ENCODE results near the gene PRPF8.

The PRPF8 gene

GRCh38 chr17:1640329-1641064 lies 44.2 kb downstream of the PRPF8 start:
- Histone ChIP-seq H3K4me2 (ENCODE audit: low read length) (no peak overlapping the region), H3K36me3 (ENCODE audit: insufficient read depth, low read length) (no peaks in the 10 kb centered on the region; the same call in 1 of the 2 replicates), H3K9ac (ENCODE audit: low read length) (no peak overlapping the region), H3K79me2 (ENCODE audit: insufficient read depth, low read length) (no peaks in the 10 kb centered on the region), H3K4me3 (ENCODE audit: low read depth, low read length, poor library complexity, severe bottlenecking) (no peak overlapping the region), H3K27me3 (ENCODE audit: insufficient read depth, low read length) (peaks cover 4% of the 10 kb centered on the region; the same call in 1 of the 2 replicates), H3F3A (ENCODE audit: insufficient read depth, low read length) (no peaks in the 10 kb centered on the region), H4K20me1 (ENCODE audit: insufficient read depth, low read length) (no peaks in the 10 kb centered on the region), H3K4me1 (ENCODE audit: insufficient read depth, low read length, severe bottlenecking) (peaks cover 12% of the 10 kb centered on the region), H3K9me3 (ENCODE audit: low read length) (no peaks in the 10 kb centered on the region), H3K9me2 (ENCODE audit: low read depth, low read length) (no peaks in the 10 kb centered on the region), H2AFZ (ENCODE audit: low read length) (no peak overlapping the region), H3K27ac (ENCODE audit: low read depth, low read length, poor library complexity, severe bottlenecking) (no peak overlapping the region)
- TF ChIP-seq, protein P1, sequence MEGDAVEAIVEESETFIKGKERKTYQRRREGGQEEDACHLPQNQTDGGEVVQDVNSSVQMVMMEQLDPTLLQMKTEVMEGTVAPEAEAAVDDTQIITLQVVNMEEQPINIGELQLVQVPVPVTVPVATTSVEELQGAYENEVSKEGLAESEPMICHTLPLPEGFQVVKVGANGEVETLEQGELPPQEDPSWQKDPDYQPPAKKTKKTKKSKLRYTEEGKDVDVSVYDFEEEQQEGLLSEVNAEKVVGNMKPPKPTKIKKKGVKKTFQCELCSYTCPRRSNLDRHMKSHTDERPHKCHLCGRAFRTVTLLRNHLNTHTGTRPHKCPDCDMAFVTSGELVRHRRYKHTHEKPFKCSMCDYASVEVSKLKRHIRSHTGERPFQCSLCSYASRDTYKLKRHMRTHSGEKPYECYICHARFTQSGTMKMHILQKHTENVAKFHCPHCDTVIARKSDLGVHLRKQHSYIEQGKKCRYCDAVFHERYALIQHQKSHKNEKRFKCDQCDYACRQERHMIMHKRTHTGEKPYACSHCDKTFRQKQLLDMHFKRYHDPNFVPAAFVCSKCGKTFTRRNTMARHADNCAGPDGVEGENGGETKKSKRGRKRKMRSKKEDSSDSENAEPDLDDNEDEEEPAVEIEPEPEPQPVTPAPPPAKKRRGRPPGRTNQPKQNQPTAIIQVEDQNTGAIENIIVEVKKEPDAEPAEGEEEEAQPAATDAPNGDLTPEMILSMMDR (IDR thresholded peaks at IDR 0.05; ENCODE audit: low read length), result no peak
- TF ChIP-seq EZH2 (IDR thresholded peaks at IDR 0.05; ENCODE audit: borderline replicate concordance, low read length), result no peak

DNA sequence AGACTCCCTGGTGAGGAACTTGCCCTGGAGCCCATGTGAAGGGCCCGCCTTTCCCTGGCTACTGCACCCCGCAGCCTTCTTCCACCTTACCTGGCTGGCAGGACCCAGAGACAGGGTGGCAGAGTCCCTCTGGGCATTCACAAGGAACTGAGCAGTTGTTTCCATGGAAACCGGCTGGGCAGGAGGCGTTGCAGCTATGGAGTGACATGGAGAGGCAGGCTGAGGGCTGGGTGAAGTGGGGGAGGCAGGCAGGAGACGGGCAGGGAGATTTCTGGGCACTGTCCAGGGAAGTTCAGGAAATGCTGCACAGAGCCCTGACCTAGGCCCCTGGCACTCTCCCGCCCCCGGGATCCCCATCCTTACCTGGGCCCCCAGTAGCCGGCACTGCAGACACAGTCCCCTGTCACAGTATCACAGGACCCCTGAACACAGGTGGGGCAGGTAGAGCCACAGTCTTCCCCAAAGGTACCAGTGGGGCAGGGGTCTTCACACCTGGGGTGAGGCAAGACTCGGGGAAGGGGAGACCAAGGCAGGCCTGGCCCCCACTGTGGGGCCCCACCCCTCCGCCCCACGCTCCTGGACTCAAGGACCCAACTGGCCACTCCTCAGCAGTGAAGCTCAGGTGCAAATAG lies 45.0 kb downstream of the PRPF8 start:
- Histone ChIP-seq H3K4me3 (ENCODE audit: low read depth, low read length, poor library complexity, severe bottlenecking) (no peak overlapping the region), H3K36me3 (ENCODE audit: insufficient read depth, low read length) (no peaks in the 10 kb centered on the region), H3K4me2 (ENCODE audit: low read length) (no peak overlapping the region), H3K27me3 (ENCODE audit: insufficient read depth, low read length) (peaks cover 4% of the 10 kb centered on the region; the same call in 1 of the 2 replicates), H4K20me1 (ENCODE audit: insufficient read depth, low read length) (no peaks in the 10 kb centered on the region), H3K9ac (ENCODE audit: low read length) (no peak overlapping the region), H3K27ac (ENCODE audit: low read depth, low read length, poor library complexity, severe bottlenecking) (no peak overlapping the region), H3K9me2 (ENCODE audit: low read depth, low read length) (no peaks in the 10 kb centered on the region), H3K9me3 (ENCODE audit: low read length) (no peaks in the 10 kb centered on the region), H3F3A (ENCODE audit: insufficient read depth, low read length) (no peaks in the 10 kb centered on the region), H2AFZ (ENCODE audit: low read length) (no peak overlapping the region), H3K4me1 (ENCODE audit: insufficient read depth, low read length, severe bottlenecking) (peaks cover 12% of the 10 kb centered on the region), H3K79me2 (ENCODE audit: insufficient read depth, low read length) (no peaks in the 10 kb centered on the region)
- TF ChIP-seq EZH2 (IDR thresholded peaks at IDR 0.05; ENCODE audit: borderline replicate concordance, low read length), result no peak
- TF ChIP-seq, protein P1 (IDR thresholded peaks at IDR 0.05; ENCODE audit: low read length), result no peak

- Histone ChIP-seq H3K9me2 (ENCODE audit: low read depth, low read length) (no peaks in the 10 kb centered on the region), H3K79me2 (ENCODE audit: insufficient read depth, low read length) (no peaks in the 10 kb centered on the region), H3K36me3 (ENCODE audit: insufficient read depth, low read length) (no peaks in the 10 kb centered on the region), H3K27ac (ENCODE audit: low read depth, low read length, poor library complexity, severe bottlenecking) (no peak overlapping the region), H3K4me2 (ENCODE audit: low read length) (no peak overlapping the region), H4K20me1 (ENCODE audit: insufficient read depth, low read length) (no peaks in the 10 kb centered on the region), H3K9ac (ENCODE audit: low read length) (no peak overlapping the region), H3K27me3 (ENCODE audit: insufficient read depth, low read length) (peaks cover 4% of the 10 kb centered on the region; the same call in 1 of the 2 replicates), H3K4me1 (ENCODE audit: insufficient read depth, low read length, severe bottlenecking) (peaks cover 4% of the 10 kb centered on the region), H3K4me3 (ENCODE audit: low read depth, low read length, poor library complexity, severe bottlenecking) (no peak overlapping the region), H3K9me3 (ENCODE audit: low read length) (no peaks in the 10 kb centered on the region), H3F3A (ENCODE audit: insufficient read depth, low read length) (no peaks in the 10 kb centered on the region), H2AFZ (ENCODE audit: low read length) (no peak overlapping the region)
- TF ChIP-seq EZH2 (IDR thresholded peaks at IDR 0.05; ENCODE audit: borderline replicate concordance, low read length), result no peak
- TF ChIP-seq, protein P1 (IDR thresholded peaks at IDR 0.05; ENCODE audit: low read length), result no peak
Observed at GRCh38 chr17:1638624-1639300, 45.9 kb downstream of the PRPF8 start.
